Right kidney (tissue), 1 donor: ENCODE measurements around the gene DAAM2.
A peak's percentile ranks its signal among the peaks of the same experiment; 100 is the strongest.

Experiments used
- DNase-seq: peaks from one replicate; pipeline ENCODE4 v3.0.0-alpha.2; 2016

The DAAM2 gene

GRCh38 chr6:39931607-39932006, 139.4 kb downstream of the DAAM2 start:
- no peak for DNase-seq

GRCh38 chr6:39932386-39932910, 140.3 kb downstream of the DAAM2 start:
- no peak for DNase-seq

- no peak for DNase-seq
These were observed 141.5 kb downstream of the DAAM2 start for GRCh38 chr6:39933669-39934130.

GRCh38 chr6:39934131-39934757, 142.1 kb downstream of the DAAM2 start, which contains the start of gene MOCS1:
MOCS1 (minus strand) TSS chr6:39934462; CDS start chr6:39934417, 45 bp downstream.
- peak; percentile 75 for DNase-seq

- no peak for DNase-seq
These were observed 143.1 kb downstream of the DAAM2 start for GRCh38 chr6:39935241-39935640.

GRCh38 chr6:39936857-39937256, 144.7 kb downstream of the DAAM2 start:
- no peak for DNase-seq

- DNase-seq: no peak
These were observed 145.6 kb downstream of the DAAM2 start for GRCh38 chr6:39937686-39938333.

- DNase-seq: peak; percentile 13
These were observed 146.8 kb downstream of the DAAM2 start for GRCh38 chr6:39938773-39939654.

- DNase-seq: no peak
These were observed 149.0 kb downstream of the DAAM2 start for GRCh38 chr6:39941138-39941537.

GRCh38 chr6:39941820-39942219, 149.6 kb downstream of the DAAM2 start:
- DNase-seq: no peak

- DNase-seq: no peak
These were observed 150.9 kb downstream of the DAAM2 start for GRCh38 chr6:39942903-39943580.

GRCh38 chr6:39945626-39946025, 153.4 kb downstream of the DAAM2 start:
- DNase-seq: no peak

- no peak for DNase-seq
These were observed 155.5 kb downstream of the DAAM2 start for GRCh38 chr6:39947611-39948068.

GRCh38 chr6:39948199-39948791, 156.1 kb downstream of the DAAM2 start:
- DNase-seq: no peak

GRCh38 chr6:39950125-39950720, 158.0 kb downstream of the DAAM2 start:
- no peak for DNase-seq

- DNase-seq: no peak
These were observed 159.0 kb downstream of the DAAM2 start for GRCh38 chr6:39951191-39951590.

- no peak for DNase-seq
These were observed 159.5 kb downstream of the DAAM2 start for GRCh38 chr6:39951716-39952115.

- DNase-seq: no peak
These were observed 160.0 kb downstream of the DAAM2 start for GRCh38 chr6:39952167-39952566.

GRCh38 chr6:39953076-39953618, 161.0 kb downstream of the DAAM2 start:
- DNase-seq: no peak
